Muscle of back (tissue), 11 donors: ENCODE results near the gene CAPN3. TPM values are rescaled to one million over a fixed set of nuclear protein-coding genes. Genes with fewer than 3 reads are reported as not detected.
A peak's percentile ranks its signal among the peaks of the same experiment; 100 is the strongest.

Source experiments
- DNase-seq, 3 donors: peaks; one replicate each; pipeline versions ENCODE4 v3.0.0 to v3.0.0-alpha.2; 2013
- polyA plus RNA-seq, 10 donors: library from polyadenylated mRNA; unstranded; fragments of 120-200 nt; gene quantifications; one replicate each; pipeline ENCODE4 v1.2.1, GENCODE V29; 2013; ENCODE audit not compliant: insufficient read length in 10 of 10

The CAPN3 gene
- polyA plus RNA-seq, 10 donors, result 151 to 483 (median 332) TPM

- no peak for DNase-seq
These were observed 90.6 kb downstream of the CAPN3 start for GRCh38 chr15:42449770-42450424.

GRCh38 chr15:42450425-42450790 lies 91.1 kb downstream of the CAPN3 start:
- DNase-seq, result no peak

- DNase-seq, result no peak
These were observed 94.5 kb downstream of the CAPN3 start for GRCh38 chr15:42453826-42454225.

GRCh38 chr15:42456531-42456930 lies 97.2 kb downstream of the CAPN3 start:
- peak in 1 of 3 donors; percentile 37 for DNase-seq

- DNase-seq, result peak in 1 of 3 donors; percentile 41
These were observed 97.7 kb downstream of the CAPN3 start for GRCh38 chr15:42456971-42457370.

- peak; percentile 96 to 98 (median 97) for DNase-seq
These were observed 98.4 kb downstream of the CAPN3 start for GRCh38 chr15:42457445-42458442.

GRCh38 chr15:42461261-42461660 lies 102.0 kb downstream of the CAPN3 start:
- DNase-seq, result peak in 1 of 3 donors; percentile 34

Other genes with a start within 250 kb of the CAPN3 start
- 1 to 10 TPM in 2 of 10 donors, under 1 TPM in 4, not detected in 4; 0.05 to 2.7 (median 0.12) TPM for gene PLA2G4F, start 202.9 kb upstream of the CAPN3 start, polyA plus RNA-seq
- 10 to 100 TPM; 32.8 to 56.7 (median 44.9) TPM for gene VPS39, start 151.2 kb upstream of the CAPN3 start, polyA plus RNA-seq
- gene GANC, start 86.3 kb upstream of the CAPN3 start, polyA plus RNA-seq, result 10 to 100 TPM; 12.6 to 19.9 (median 14.4) TPM
- 10 to 100 TPM; 29.6 to 44.7 (median 40.2) TPM for gene TMEM87A, start 86.1 kb upstream of the CAPN3 start, polyA plus RNA-seq
- gene ZNF106, start 131.6 kb downstream of the CAPN3 start, polyA plus RNA-seq, result 100 to 1,000 TPM; 178 to 329 (median 227) TPM
- gene SNAP23, start 136.1 kb downstream of the CAPN3 start, polyA plus RNA-seq, result 10 to 100 TPM; 51.5 to 68.4 (median 58.8) TPM
- 10 to 100 TPM; 14.2 to 19.5 (median 16.5) TPM for gene LRRC57, start 189.3 kb downstream of the CAPN3 start, polyA plus RNA-seq
- 10 to 100 TPM; 15.6 to 22.2 (median 18.3) TPM for gene HAUS2, start 189.3 kb downstream of the CAPN3 start, polyA plus RNA-seq
- 10 to 100 TPM; 11.6 to 27.8 (median 15.4) TPM for gene STARD9, start 216.1 kb downstream of the CAPN3 start, polyA plus RNA-seq